ENCODE data around the gene SPON2.
A peak's percentile ranks its signal among the peaks of the same experiment; 100 is the strongest.

Gene SPON2

GRCh38 chr4:1172971-1173757 is 781 bp upstream of the SPON2 start:
- H3K9ac ChIP-seq (ENCODE audit: low read length in 5 of 5): peak overlapping the region in 1 of 5 donors; percentile 19
- H3K4me1 ChIP-seq (ENCODE audit: control insufficient read depth in 5 of 5, insufficient read depth in 5 of 5, low read length in 5 of 5): peaks cover 2 to 65% (median 52%) of the 10 kb centered on the region in 5 donors
- peaks cover 0 to 11% (median 5%) of the 10 kb centered on the region in 5 donors for H3K36me3 ChIP-seq (ENCODE audit: control insufficient read depth in 5 of 5, insufficient read depth in 5 of 5, low read length in 5 of 5)
- no peaks in the 10 kb centered on the region for H3K9me3 ChIP-seq (ENCODE audit: control insufficient read depth in 5 of 5, low read length in 5 of 5)
- peak overlapping the region in 1 of 5 donors; percentile 32 for H3K4me3 ChIP-seq (ENCODE audit: low read depth in 1 of 5, low read length in 5 of 5)
- peaks cover 0 to 36% (median 23%) of the 10 kb centered on the region in 5 donors for H3K27me3 ChIP-seq (ENCODE audit: control insufficient read depth in 5 of 5, insufficient read depth in 4 of 5, low read length in 5 of 5)
- H3K27ac ChIP-seq (ENCODE audit: low read depth, low read length): peak overlapping the region; percentile 62

DNA sequence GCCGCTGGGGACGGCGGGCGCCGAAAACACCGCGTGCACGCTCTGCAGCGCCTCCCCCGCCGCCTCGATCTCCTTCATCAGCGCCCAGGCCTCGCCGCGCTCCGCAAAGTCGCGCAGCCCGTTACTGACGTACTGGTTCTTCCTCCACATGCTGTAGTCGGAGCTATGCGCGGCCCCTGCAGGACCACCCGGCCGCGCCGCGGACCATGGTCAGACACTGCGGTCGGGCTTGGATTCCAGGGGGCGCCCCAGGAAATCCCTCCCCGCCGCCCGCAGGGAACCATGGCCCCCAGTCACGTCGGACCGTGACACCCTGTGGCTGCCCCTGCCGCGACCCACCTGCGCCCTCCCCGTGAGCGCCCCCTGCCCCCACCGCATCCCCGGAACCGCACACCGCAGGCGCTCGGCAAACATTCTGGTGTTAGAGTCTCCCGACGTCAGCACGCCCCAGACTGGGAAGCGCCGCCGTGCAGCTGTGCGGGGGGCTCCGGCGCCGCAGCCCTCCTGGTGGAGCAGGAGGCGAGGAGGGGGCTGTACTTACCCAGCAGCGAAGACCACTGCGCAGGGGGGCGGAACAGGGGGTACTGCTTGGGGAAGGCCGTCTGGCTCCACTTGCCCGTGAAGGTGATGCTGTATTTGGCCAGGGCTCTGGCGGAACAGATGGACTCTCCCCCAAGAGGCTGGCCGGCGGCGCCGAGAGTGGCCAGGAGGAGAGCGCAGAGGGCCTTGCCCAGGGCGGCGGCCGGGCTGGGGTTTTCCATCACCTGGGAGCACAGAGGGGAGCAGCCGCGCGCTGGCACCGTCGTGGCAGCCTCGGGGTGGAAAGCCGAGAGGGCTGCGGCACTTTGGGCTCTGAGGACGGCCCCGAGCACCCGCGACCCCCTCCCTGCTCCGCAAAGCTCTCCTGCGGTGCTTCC is 814 bp downstream of the SPON2 start:
- H3K27ac ChIP-seq (ENCODE audit: low read depth, low read length): no peak overlapping the region
- peaks cover 0 to 11% (median 5%) of the 10 kb centered on the region in 5 donors for H3K36me3 ChIP-seq (ENCODE audit: control insufficient read depth in 5 of 5, insufficient read depth in 5 of 5, low read length in 5 of 5)
- H3K4me3 ChIP-seq (ENCODE audit: low read depth in 1 of 5, low read length in 5 of 5): peak overlapping the region in 4 of 5 donors; percentile 48 to 62 (median 54)
- no peak overlapping the region for H3K9ac ChIP-seq (ENCODE audit: low read length in 5 of 5)
- peaks cover 4 to 80% (median 66%) of the 10 kb centered on the region in 5 donors for H3K4me1 ChIP-seq (ENCODE audit: control insufficient read depth in 5 of 5, insufficient read depth in 5 of 5, low read length in 5 of 5)
- no peaks in the 10 kb centered on the region for H3K9me3 ChIP-seq (ENCODE audit: control insufficient read depth in 5 of 5, low read length in 5 of 5)
- H3K27me3 ChIP-seq (ENCODE audit: control insufficient read depth in 5 of 5, insufficient read depth in 4 of 5, low read length in 5 of 5): peaks cover 0 to 36% (median 23%) of the 10 kb centered on the region in 5 donors

DNA sequence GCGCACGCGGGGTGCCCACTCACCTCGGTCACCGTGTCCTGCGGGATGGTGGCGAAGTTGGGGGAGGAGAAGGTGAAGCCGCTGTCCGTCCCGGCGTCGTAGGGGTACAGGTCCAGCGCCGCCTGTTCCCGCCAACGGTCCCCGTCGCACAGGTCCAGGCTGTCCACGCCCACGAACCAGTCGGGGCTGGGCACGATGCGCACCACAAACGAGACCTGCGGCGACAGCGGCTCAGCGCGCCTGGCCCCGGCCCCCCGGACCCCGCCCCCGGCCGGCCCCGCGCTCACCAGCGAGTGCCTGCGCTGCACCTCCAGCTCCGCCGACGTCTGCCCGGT is 1.4 kb downstream of the SPON2 start:
- H3K27me3 ChIP-seq (ENCODE audit: control insufficient read depth in 5 of 5, insufficient read depth in 4 of 5, low read length in 5 of 5): peaks cover 0 to 36% (median 23%) of the 10 kb centered on the region in 5 donors
- H3K4me1 ChIP-seq (ENCODE audit: control insufficient read depth in 5 of 5, insufficient read depth in 5 of 5, low read length in 5 of 5): peaks cover 4 to 80% (median 66%) of the 10 kb centered on the region in 5 donors
- peak overlapping the region in 3 of 5 donors; percentile 52 to 62 (median 55) for H3K4me3 ChIP-seq (ENCODE audit: low read depth in 1 of 5, low read length in 5 of 5)
- H3K9me3 ChIP-seq (ENCODE audit: control insufficient read depth in 5 of 5, low read length in 5 of 5): no peaks in the 10 kb centered on the region
- H3K27ac ChIP-seq (ENCODE audit: low read depth, low read length): no peak overlapping the region
- peaks cover 0 to 11% (median 5%) of the 10 kb centered on the region in 5 donors for H3K36me3 ChIP-seq (ENCODE audit: control insufficient read depth in 5 of 5, insufficient read depth in 5 of 5, low read length in 5 of 5)
- no peak overlapping the region for H3K9ac ChIP-seq (ENCODE audit: low read length in 5 of 5)

DNA sequence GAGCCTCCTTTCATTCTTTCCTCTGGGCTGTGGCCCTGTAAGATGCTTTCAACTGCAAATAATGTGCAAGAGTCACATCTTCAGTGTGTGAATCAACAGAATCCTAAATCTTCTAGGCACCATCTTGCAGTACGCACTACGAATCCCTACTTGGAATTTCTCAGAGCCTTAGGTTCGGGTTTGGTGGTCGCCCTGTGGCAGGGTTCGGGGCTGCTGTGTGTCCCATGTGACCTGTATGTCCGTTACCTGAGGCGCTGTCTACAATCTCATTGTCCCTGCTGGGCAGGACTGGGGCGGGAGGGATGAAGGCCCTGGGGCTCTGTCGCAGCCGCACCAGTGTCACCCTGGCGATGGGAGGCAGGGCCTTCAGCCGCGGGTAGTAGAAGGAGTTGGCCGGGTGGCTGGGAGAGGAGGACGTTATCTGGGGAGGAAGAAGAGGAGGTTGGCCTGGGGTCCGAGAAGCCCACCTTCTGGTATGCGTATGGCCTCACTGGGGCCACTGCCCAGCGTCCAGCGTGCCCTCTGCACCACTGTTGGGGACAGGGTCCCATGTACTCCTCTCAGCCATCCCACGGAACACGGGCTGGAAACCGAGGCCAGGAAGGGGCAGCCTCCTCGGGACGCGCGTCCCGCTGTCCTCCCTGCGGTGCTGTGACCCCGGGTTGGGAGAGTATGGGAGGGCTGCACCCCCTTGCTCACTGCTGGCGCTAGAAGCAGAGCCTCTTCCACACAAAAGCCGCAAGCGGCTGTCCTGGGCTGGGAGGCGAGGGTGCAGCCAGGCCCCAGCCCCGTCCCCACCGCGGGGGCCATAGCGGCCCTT is 2.0 kb downstream of the SPON2 start:
- Histone ChIP-seq H3K9ac (ENCODE audit: low read length in 5 of 5) (no peak overlapping the region), H3K4me3 (ENCODE audit: low read depth in 1 of 5, low read length in 5 of 5) (peak overlapping the region in 1 of 5 donors; percentile 18), H3K36me3 (ENCODE audit: control insufficient read depth in 5 of 5, insufficient read depth in 5 of 5, low read length in 5 of 5) (peaks cover 0 to 11% (median 5%) of the 10 kb centered on the region in 5 donors), H3K27me3 (ENCODE audit: control insufficient read depth in 5 of 5, insufficient read depth in 4 of 5, low read length in 5 of 5) (peaks cover 0 to 36% (median 23%) of the 10 kb centered on the region in 5 donors), H3K27ac (ENCODE audit: low read depth, low read length) (no peak overlapping the region), H3K4me1 (ENCODE audit: control insufficient read depth in 5 of 5, insufficient read depth in 5 of 5, low read length in 5 of 5) (peaks cover 4 to 80% (median 64%) of the 10 kb centered on the region in 5 donors), H3K9me3 (ENCODE audit: control insufficient read depth in 5 of 5, low read length in 5 of 5) (no peaks in the 10 kb centered on the region)

DNA sequence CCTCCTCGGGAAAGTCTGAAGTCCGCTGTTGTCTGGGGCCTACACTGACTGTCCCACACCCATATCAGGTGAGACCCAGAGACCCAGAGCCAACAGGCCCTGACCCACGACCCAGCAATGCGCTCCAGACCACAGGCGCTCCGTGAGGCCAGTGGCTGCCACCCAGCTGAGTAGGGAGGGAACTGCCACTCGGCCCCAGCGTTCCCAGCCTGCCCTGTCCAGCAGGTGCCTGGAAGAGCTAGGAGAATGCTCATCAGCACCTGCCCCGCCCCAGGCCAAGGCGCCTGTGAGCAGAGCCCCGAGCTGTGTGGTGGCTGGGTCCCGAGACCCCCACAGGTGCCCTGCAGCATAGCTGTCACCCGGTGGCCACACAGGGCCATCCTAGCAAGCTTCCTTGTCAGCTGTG is 2.7 kb downstream of the SPON2 start:
- Histone ChIP-seq H3K27ac (ENCODE audit: low read depth, low read length) (no peak overlapping the region), H3K9ac (ENCODE audit: low read length in 5 of 5) (no peak overlapping the region), H3K4me1 (ENCODE audit: control insufficient read depth in 5 of 5, insufficient read depth in 5 of 5, low read length in 5 of 5) (peaks cover 4 to 74% (median 59%) of the 10 kb centered on the region in 5 donors), H3K4me3 (ENCODE audit: low read depth in 1 of 5, low read length in 5 of 5) (no peak overlapping the region), H3K27me3 (ENCODE audit: control insufficient read depth in 5 of 5, insufficient read depth in 4 of 5, low read length in 5 of 5) (peaks cover 0 to 36% (median 23%) of the 10 kb centered on the region in 5 donors), H3K9me3 (ENCODE audit: control insufficient read depth in 5 of 5, low read length in 5 of 5) (no peaks in the 10 kb centered on the region), H3K36me3 (ENCODE audit: control insufficient read depth in 5 of 5, insufficient read depth in 5 of 5, low read length in 5 of 5) (peaks cover 0 to 11% (median 5%) of the 10 kb centered on the region in 5 donors)

DNA sequence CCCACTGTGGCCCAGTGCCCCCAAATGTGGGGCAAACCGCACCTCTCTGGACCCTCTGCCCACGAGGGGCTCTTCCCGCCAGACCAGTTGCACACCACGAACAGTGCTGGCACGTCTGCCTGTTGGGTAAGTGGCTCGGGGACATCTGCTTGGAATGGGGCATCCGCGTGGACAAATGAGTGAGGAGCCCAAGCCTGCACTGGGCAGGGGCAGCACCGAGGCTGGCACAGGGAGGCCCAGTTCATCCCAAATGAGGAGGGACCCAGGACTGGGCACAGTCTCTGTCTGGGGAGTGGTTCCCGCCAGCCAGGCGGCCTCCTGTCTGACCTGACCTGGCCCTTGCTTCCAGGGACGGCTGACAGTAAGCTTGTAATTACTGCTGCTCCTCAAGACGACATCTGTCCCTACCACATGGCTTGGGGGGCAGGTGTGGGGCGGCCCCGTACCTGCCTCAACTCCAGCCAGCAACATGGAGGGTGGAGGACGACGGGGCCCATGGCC is 3.2 kb downstream of the SPON2 start:
- Histone ChIP-seq H3K4me3 (ENCODE audit: low read depth in 1 of 5, low read length in 5 of 5) (no peak overlapping the region), H3K9me3 (ENCODE audit: control insufficient read depth in 5 of 5, low read length in 5 of 5) (no peaks in the 10 kb centered on the region), H3K36me3 (ENCODE audit: control insufficient read depth in 5 of 5, insufficient read depth in 5 of 5, low read length in 5 of 5) (peaks cover 0 to 11% (median 5%) of the 10 kb centered on the region in 5 donors), H3K27me3 (ENCODE audit: control insufficient read depth in 5 of 5, insufficient read depth in 4 of 5, low read length in 5 of 5) (peaks cover 0 to 36% (median 23%) of the 10 kb centered on the region in 5 donors), H3K4me1 (ENCODE audit: control insufficient read depth in 5 of 5, insufficient read depth in 5 of 5, low read length in 5 of 5) (peaks cover 4 to 73% (median 58%) of the 10 kb centered on the region in 5 donors), H3K27ac (ENCODE audit: low read depth, low read length) (no peak overlapping the region), H3K9ac (ENCODE audit: low read length in 5 of 5) (no peak overlapping the region)

DNA sequence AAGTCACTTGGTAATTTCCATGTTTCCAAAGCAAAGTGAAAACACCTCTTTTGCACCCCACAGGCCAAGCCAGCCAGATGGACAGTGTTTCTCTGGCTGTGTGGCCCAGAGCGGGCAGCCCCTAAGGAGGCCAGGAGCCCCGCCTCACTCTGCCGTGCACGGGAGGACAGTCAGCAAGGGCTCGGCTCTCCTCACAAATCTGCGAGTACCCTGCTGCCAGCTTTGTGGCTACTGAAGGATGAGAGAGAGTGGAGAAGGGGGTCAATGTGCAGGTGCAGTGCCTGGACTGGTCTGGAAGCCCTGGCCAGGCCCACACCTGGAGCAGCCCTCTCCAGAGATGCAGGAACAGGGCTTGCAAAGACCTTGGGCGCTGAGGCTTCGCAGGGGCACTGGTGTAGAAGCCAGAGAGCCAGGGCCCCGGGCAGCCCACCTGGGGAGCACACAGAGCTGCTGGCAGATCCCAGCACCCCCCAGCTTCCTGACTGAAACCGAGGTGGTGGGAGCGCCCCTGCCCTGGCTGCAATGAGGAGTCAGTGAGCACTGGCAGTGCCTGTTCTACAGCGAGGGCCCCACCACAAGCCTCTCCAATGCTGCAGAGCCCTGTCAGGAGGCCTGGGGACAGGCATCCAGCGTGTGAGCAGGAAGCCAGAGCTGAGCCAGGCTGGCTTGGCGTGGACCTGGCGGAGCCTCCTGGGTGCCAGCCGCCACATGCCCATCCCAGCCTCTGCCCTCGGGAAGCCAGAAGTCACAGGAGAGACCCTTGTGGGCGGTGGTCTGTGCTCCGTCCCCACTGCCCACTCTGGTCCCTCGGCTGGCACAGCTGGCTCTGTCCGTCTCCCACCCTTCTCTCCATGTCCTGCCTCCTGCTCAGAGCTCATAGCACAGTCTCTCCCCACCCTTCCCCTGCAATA is 3.9 kb downstream of the SPON2 start:
- H3K27ac ChIP-seq (ENCODE audit: low read depth, low read length): no peak overlapping the region
- H3K9me3 ChIP-seq (ENCODE audit: control insufficient read depth in 5 of 5, low read length in 5 of 5): no peaks in the 10 kb centered on the region
- peaks cover 4 to 66% (median 52%) of the 10 kb centered on the region in 5 donors for H3K4me1 ChIP-seq (ENCODE audit: control insufficient read depth in 5 of 5, insufficient read depth in 5 of 5, low read length in 5 of 5)
- H3K27me3 ChIP-seq (ENCODE audit: control insufficient read depth in 5 of 5, insufficient read depth in 4 of 5, low read length in 5 of 5): peaks cover 0 to 34% (median 23%) of the 10 kb centered on the region in 5 donors
- no peak overlapping the region for H3K9ac ChIP-seq (ENCODE audit: low read length in 5 of 5)
- H3K4me3 ChIP-seq (ENCODE audit: low read depth in 1 of 5, low read length in 5 of 5): peak overlapping the region in 3 of 5 donors; percentile 71 to 76 (median 76)
- H3K36me3 ChIP-seq (ENCODE audit: control insufficient read depth in 5 of 5, insufficient read depth in 5 of 5, low read length in 5 of 5): peaks cover 0 to 11% (median 5%) of the 10 kb centered on the region in 5 donors

- peak overlapping the region in 4 of 5 donors; percentile 14 to 66 (median 32) for H3K9ac ChIP-seq (ENCODE audit: low read length in 5 of 5)
- peaks cover 4 to 57% (median 46%) of the 10 kb centered on the region in 5 donors for H3K4me1 ChIP-seq (ENCODE audit: control insufficient read depth in 5 of 5, insufficient read depth in 5 of 5, low read length in 5 of 5)
- H3K27me3 ChIP-seq (ENCODE audit: control insufficient read depth in 5 of 5, insufficient read depth in 4 of 5, low read length in 5 of 5): peaks cover 0 to 29% (median 23%) of the 10 kb centered on the region in 5 donors
- no peaks in the 10 kb centered on the region for H3K9me3 ChIP-seq (ENCODE audit: control insufficient read depth in 5 of 5, low read length in 5 of 5)
- H3K27ac ChIP-seq (ENCODE audit: low read depth, low read length): no peak overlapping the region
- peaks cover 0 to 11% (median 5%) of the 10 kb centered on the region in 5 donors for H3K36me3 ChIP-seq (ENCODE audit: control insufficient read depth in 5 of 5, insufficient read depth in 5 of 5, low read length in 5 of 5)
- peak overlapping the region; percentile 71 to 79 (median 76) for H3K4me3 ChIP-seq (ENCODE audit: low read depth in 1 of 5, low read length in 5 of 5)
These were observed 5.0 kb downstream of the SPON2 start for GRCh38 chr4:1167244-1167949.
